HL-60/S4 treated with retinoic acid at 250 ng/mL for 4 days and 3 days (cell line): ENCODE data around the gene ITGAD.
"Not testable (repeated sequence)": the region's sequence is repeated elsewhere in the genome, so short reads cannot be mapped to it uniquely, and the experiment has no call there.

Experiments
- in situ Hi-C: fragments of 300-500 bp; cut with MboI; formaldehyde crosslinking; loops from 2 replicates; pipeline ENCODE4 v1.7.0; 2022; ENCODE audit warnings: low sequenced_read_pairs

The ITGAD gene

DNA sequence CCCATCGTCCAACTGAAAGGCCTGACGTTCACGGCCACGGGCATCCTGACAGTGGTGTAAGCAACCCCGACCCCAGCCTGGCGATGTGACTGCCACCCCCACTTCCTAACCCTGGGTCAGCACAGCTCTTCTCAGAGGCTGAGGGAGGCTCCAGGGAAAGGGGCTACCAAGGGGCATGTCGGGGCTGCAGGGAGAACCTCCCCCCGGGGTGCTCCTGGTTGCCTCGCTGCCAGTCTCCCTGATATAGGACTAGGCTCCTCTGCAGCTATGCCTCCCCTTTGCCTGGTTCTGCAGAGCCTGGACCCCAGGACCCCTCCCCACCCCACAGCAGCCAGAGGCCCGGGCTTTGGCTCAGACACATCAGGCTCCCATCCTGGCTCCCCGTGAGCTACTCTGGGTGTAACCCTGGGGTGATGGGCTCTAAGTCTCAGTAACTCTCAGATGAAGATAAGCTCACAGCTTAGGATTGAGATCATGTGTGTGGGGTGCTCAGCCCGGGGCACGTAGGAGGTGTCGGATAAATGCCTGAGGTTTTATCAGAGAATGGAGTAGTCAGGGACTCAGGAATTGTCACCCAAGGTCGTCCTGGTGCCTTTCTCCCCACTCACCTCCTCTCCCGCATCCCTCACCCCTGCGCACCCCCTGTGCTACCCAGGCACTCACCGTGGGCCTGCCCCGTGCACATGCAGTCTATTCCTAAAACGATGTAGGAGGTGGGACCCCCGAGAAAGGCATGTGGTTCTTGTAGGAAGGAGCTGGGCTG is 10.6 kb downstream of the ITGAD start:
- in situ Hi-C loops: no loop called here

DNA sequence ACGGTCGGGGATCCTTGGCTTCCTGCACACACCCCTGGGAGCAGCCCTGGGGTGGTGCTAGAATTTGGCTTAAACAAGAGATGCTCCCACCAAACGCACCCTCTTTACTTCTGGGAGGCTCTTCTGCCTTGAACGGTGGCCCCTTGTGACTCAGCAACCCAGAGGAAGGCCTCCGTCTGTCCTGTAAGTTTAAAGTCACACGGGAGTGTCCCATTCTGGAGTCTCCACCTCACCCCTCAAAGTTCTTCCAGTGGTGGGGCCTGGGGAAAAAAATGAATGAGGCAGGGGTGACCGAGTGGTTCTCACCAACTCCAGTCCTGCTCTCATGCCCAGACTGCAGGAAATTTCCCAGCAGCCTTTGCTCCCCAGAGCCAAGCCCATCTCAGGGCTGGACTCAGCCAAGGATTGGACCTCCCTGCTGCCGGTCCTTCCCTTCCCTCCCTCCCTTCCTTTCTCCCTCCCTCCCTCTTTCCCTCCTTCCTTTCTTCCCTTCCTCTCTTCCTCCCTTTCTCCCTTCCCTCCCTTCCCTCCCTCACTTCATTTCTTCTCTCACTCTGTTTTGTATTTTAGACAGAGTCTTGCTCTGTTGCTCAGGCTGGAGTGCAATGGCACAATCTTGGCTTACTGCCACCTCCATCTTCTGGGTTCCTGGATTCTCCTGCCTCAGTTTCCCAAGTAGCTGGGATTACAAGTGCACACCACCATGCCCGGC is 11.4 kb downstream of the ITGAD start:
- in situ Hi-C loops: no loop called here

DNA sequence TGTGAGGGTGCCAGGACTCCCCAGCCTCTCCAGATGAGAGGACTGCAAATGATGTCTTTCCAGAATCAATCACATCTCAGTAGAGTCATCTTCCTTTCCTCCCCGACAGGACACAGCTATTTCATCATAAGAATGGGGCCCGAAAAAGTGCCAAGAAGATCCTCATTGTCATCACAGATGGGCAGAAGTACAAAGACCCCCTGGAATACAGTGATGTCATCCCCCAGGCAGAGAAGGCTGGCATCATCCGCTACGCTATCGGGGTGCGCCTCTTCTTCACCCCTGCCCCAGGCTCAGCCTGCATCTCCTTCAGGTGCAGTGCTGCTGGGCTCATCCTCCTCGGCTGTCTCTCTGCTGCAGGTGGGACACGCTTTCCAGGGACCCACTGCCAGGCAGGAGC is 14.3 kb downstream of the ITGAD start:
- in situ Hi-C loops: no loop called here

DNA sequence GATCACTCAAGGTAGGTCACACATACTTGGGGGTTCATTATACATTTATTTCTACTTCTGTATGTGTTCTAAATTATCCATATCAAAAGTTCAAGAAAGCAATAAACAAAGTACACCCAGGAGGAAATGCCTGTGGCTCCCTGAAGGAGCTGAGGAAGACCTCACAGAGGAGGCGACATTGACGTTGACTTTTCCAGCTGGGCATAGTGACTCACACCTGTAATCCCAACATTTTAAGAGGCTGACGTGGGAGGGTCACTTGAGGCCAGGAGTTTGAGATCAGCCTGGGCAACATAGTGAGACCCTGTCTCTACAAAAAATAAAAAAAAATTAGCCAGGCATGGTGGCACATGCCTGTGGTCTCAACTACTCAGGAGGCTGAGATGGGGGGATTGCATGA is 16.3 kb downstream of the ITGAD start:
- in situ Hi-C loops: no loop called here

DNA sequence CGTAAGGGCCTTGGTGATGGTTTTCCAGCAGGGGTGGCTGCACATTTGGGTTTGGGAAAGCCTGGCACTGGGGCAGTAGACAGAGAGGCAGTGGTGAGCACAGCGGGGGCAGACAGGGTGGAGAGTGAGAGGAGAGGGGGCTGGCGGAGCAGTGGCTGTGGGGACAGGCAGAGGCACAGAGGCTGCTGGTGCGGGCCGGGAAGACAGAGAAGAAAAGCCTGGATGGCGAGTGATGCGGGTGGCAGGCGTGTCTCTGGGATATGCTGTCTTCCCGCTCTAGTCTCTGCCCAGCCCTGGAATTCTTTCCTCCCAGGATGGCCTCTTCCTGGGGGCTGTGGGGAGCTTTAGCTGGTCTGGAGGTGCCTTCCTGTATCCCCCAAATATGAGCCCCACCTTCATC is 16.9 kb downstream of the ITGAD start:
- in situ Hi-C loops: no loop called here

DNA sequence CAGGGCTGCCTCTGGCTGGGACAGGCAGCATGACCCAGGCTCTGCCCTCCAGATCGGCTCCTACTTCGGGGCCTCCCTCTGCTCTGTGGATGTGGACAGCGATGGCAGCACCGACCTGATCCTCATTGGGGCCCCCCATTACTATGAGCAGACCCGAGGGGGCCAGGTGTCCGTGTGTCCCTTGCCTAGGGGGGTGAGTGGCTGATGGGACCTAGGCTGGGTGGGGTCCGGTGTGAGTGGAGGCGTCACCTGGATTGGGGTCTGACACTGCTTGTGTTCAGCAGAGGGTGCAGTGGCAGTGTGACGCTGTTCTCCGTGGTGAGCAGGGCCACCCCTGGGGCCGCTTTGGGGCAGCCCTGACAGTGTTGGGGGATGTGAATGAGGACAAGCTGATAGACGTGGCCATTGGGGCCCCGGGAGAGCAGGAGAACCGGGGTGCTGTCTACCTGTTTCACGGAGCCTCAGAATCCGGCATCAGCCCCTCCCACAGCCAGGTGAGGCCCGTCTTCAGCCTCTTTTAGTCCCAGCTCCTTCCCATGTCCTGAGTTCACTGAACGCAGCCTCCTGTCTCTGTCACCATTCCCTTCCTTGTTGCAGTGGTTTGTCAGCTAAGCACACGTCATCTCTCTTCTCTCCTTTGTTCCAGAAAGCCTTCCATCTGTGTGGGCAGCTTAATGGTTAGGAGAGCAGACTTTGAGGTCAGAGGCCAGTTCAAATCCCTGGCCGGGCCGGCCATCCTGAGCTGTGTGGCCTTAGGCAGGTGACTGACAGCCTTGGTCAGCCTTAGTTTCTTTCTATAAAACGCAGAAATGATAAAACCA is 18.1 kb downstream of the ITGAD start:
- in situ Hi-C loops: no loop called here

DNA sequence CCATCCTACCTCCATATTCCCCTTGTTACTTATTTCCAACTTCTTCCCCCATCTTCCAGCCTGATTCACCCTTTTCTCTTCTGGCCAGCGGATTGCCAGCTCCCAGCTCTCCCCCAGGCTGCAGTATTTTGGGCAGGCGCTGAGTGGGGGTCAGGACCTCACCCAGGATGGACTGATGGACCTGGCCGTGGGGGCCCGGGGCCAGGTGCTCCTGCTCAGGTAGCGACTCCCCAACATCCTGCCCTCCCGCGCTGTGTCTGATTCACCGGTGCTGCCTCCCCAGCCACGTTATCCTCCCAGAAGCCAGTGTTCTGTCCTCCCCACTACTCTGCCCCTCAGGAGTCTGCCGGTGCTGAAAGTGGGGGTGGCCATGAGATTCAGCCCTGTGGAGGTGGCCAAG is 19.6 kb downstream of the ITGAD start:
- in situ Hi-C loops: no loop called here

DNA sequence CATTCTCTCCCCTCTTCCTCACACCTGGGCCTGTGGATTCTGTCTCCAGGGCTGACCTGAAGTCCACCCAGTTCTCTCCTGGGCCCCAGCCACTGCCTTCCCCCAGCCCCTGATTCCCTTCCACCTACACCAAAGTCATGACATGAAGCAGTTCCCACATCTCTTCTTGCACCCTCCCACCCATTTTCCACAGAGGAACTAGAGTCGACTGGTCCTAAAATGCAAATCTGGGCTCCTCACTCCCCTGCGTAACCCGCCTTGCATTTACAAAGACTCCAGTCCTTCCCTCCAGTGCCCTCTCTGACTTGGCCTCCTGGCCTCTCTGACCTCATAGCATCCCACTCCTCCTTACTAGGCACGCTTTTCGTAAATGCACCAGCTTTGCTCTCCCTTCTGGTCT is 20.2 kb downstream of the ITGAD start:
- in situ Hi-C loops: no loop called here

DNA sequence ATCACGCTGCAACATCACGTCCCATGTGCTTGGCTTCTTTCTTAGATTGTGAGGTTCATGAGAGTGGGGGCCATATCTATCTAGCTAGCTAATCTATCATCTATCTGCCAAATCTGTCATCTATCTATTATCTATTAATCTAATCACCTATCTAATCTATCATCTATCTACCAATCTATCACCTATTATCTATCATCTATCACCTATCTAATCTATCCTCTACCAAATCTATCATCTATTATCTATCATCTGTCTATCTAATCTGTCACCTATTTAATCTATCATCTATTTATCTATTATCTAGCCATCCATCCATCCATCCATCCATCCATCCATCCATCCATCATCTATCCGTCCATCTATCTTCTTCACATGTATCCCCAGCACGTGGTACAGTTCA is 20.8 kb downstream of the ITGAD start:
- in situ Hi-C loops: no loop called here

DNA sequence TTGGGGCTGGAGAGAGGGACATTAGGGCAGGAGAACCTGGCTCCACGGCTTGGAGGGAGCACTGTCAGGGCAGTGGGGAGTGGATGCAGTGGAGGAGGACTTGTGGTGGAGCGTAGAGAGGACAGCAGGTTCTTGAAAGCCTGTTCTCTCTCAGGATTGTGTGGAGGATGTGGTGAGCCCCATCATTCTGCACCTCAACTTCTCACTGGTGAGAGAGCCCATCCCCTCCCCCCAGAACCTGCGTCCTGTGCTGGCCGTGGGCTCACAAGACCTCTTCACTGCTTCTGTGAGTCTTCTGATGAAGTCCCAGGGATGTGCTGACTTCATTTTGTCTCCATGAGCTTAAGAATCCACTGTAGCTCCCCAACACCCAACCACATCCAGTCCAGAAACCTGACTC is 21.6 kb downstream of the ITGAD start:
- in situ Hi-C loops: no loop called here

DNA sequence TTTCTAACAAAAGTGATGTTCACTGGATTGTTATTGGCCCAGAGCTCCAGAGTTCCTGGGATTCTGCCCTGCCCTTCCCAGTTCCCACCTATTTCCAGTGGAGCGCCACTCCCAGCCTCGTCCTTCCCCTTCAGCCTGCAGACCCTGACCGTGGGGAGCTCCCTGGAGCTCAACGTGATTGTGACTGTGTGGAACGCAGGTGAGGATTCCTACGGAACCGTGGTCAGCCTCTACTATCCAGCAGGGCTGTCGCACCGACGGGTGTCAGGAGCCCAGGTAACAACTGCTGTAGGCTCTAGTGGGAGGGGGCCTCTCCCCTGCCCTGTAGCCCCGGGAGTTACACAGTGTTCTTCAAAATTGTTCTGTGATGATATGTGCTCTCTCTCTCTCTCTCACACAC is 23.2 kb downstream of the ITGAD start:
- in situ Hi-C loops: no loop called here

DNA sequence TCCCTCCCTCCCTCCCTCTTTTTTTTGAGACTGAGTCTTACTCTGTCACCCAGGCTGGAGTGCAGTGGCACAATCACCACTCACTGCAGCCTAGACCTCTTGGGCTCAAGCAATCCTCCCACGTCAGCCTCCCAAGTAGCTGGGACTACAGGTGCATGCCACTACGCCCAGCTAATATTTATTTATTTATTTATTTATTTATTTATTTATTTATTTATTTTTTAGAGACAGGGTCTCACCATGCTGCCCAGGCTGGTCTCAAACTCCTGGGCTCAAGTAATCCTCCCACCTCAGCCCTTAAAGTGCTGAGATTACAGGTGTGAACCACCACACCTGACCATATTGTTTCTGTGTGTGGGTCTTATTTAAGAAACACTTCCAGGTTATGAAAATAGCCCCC is 23.9 kb downstream of the ITGAD start:
- in situ Hi-C loops: not testable (repeated sequence)

DNA sequence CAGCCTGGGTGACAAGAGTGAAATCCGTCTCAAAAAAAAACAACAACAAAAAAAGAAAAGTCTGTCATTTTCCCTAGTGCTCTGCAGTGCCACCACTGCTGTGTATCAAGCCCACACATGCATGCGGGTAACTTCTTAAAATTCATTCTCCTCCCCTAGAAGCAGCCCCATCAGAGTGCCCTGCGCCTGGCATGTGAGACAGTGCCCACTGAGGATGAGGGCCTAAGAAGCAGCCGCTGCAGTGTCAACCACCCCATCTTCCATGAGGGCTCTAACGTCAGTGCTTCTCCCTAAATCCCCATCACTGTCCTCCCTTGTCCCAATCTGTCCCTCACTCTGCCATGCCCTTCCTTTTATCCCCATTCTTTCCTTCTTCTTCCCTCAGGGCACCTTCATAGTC is 24.8 kb downstream of the ITGAD start:
- in situ Hi-C loops: no loop called here

DNA sequence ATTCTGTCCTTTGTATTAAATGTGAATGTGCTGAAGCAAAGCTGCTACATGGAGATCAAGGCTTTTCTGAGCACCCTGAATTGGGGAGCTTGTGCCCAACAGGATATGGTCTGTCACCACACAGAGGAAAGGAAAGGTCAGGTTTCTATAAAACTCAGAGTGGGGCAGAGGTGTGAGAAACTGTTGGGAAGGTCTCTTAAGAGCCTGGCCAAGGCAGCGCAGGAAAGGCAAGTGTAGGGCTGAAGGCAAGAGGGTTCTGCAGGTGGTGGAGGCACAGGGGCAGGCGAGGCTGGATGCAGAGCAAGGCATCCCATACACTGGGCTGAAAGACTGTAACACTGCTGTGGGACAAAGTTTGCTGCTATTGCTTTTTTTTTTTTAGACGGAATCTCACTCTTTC is 26.9 kb downstream of the ITGAD start:
- in situ Hi-C loops: no loop called here

DNA sequence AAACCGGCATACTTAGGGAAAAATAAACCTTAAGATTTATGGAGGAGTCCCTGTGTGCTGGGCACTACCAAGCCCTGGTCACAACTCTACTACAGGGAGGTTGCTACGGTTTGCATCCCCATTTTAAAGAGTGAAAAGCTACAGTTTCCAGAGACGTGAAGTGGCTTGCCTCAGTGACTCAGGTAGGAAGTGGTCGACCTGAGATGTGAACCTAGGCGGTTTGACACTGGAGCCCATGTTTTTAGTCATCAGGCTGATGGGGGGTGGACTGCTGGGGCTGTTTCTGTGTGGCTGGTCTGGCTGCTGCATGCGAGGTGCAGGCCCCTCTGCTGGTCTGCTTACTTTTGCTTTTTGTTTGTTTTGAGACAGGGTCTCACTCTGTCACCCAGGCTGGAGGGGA is 28.5 kb downstream of the ITGAD start:
- in situ Hi-C loops: no loop called here

DNA sequence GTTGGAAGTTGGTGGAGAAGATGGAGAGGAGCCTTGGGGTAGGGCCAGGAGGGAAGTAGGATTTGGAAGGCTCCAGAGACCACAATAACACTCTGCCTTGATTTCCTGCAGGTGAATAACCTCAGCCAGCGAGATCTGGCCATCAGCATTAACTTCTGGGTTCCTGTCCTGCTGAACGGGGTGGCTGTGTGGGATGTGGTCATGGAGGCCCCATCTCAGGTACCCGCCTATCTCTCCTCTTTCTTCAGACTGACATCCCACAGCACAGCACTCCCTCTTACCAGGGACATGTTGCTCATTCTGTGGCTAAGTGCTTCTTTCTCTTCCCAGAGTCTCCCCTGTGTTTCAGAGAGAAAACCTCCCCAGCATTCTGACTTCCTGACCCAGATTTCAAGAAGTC is 30.1 kb downstream of the ITGAD start:
- in situ Hi-C loops: no loop called here

DNA sequence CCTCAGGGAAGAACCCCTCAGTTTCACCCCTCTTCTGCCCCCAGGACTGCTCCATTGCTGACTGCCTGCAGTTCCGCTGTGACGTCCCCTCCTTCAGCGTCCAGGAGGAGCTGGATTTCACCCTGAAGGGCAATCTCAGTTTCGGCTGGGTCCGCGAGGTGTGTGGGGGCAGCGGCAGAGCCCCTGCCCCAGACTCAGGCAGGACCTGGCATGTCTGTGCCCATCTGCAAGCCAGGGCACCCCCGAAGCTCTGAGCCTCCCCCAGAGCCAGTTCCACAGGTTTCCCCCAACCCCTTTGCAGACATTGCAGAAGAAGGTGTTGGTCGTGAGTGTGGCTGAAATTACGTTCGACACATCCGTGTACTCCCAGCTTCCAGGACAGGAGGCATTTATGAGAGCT is 30.7 kb downstream of the ITGAD start:
- in situ Hi-C loops: no loop called here

DNA sequence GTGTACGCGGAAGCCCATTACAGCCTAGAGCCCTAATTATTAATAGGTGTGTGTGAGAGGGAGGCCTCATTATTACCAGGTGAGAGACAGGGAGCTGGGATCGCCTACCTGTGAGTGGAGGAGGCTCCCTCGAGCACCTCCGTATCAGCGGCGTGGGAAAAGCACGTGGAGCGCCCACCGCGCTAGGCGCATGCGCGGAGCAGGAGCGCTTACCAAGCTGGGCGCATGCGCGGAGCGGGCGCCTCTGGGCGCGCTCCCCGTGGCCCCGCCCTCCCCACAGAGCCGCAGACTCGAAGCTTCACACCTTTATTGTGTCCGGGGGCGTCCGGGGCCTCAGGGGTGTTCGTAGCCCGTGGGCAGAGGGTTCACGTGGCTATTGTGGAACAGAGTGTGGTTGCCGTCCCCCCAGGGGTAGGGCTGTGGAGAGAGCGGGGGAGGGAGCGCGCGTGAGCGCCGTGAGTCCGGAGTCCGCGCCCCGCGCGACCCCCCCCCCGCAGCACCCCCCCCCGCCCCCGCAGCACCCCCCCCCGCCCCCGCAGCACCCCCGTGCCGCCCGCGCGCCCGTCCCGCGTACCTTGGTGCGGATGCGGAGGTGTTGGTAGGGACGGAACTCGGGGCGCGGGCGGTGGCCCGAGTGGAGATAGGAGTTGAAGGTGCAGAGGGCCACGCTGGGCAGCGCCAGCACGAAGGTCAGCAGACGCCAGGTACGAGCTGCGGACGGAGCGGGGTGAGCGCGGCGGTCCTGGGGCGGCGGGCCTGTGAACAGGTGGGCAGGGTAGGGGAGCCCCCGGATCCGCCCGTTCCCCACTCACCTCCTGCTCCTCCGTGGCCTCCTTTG is 34.5 kb downstream of the ITGAD start:
- in situ Hi-C loops: loop anchor here (25.0 kb wide), 1 partner anchor 465 kb away; the partner anchor contains the start of gene SETD1A

DNA sequence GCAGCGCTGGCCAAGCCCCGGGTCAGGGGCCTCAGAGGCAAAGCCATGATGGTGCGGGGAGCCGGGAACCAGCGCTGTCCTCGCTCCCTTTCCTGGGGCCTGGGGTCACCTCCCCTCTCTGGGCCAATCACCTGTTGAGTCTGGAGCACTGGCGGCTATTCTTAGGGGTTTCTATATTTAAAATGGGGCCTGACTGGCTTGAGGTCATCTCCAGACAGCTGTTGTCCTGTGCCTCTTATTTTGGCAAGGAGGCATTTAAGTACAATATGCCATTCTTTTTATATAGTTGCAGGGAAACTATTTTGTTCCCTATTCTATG is 35.1 kb downstream of the ITGAD start, which contains the start of gene COX6A2:
TSS of gene COX6A2 (minus strand) at position 82 of the 319 bp plus-strand sequence. CDS start at position 47, 35 bp downstream.
- in situ Hi-C loops: loop anchor here (25.0 kb wide), 1 partner anchor 466 kb away; the partner anchor contains the start of gene SETD1A

DNA sequence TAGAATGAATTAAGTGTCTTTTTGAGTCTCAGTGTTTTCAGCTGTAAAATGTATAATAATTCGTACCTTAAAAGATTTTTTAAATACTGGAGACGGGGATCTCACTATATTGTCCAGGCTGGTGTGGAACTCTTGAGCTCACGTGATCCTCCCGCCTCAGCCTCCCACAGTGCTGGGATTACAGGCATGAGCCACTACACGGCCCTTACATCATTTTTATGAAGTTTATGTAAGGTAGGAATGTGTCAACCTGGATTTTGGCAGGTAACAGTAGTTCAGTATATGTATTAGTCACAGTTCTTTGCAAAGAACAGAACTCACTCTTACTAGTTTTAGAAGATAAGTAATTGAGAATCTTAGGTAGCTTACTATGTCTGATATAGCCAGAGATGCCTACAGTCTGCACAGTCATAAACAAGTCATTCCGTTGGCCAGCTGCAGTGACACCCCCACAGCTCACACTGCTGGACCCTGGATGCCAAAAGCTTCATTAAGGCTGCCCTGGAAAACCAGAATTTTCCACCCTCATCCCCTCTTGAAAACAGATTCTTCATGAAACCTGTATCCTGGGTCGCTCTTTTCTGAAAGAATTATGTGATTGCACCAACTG is 35.6 kb downstream of the ITGAD start:
- in situ Hi-C loops: loop anchor here (25.0 kb wide), 1 partner anchor 466 kb away; the partner anchor contains the start of gene SETD1A
